Measurements from ENCODE around the gene MYO9B. TPM values are rescaled to one million over a fixed set of nuclear protein-coding genes. Genes with fewer than 3 reads are reported as not detected.

MYO9B gene
- total RNA-seq, 2 donors from 2014 or later = 79.4 to 96.8 TPM

GRCh38 chr19:17242431-17243208 is 167.0 kb downstream of the MYO9B start:
- peak overlapping the region; percentile 95 for H3K4me3 ChIP-seq (ENCODE audit: low read length)
- peak overlapping the region; percentile 3 for H3K9ac ChIP-seq (ENCODE audit: extremely low read depth, low read length, poor library complexity, severe bottlenecking)
- Mint-ChIP-seq H3K4me3 (peak overlapping the region; percentile 95), H3K4me1 (peaks cover 27% of the 10 kb centered on the region), H3K27ac (no peak overlapping the region), H3K9me3 (no peaks in the 10 kb centered on the region), H3K36me3 (ENCODE audit: low read depth) (peaks cover 18% of the 10 kb centered on the region), H3K27me3 (ENCODE audit: insufficient read depth) (no peaks in the 10 kb centered on the region)
- H3K36me3 ChIP-seq (ENCODE audit: control insufficient read depth, insufficient read depth, low read length) = peaks cover 28% of the 10 kb centered on the region
- peak; percentile 40 for DNase-seq
- 82 to 89% methylated on average over 4 to 8 of the region's 8 CpGs for WGBS, 2 experiments (ENCODE audit: insufficient coverage in 1 of 2, insufficient read length in 1 of 2)
- TF ChIP-seq CTCF (conservative IDR thresholded peaks at IDR 0.05) = no peak
- H3K9me3 ChIP-seq (ENCODE audit: control insufficient read depth, low read length) = no peaks in the 10 kb centered on the region
- no peaks in the 10 kb centered on the region for H3K27me3 ChIP-seq (ENCODE audit: control insufficient read depth, insufficient read depth, low read length, poor library complexity, severe bottlenecking)
- peaks cover 8% of the 10 kb centered on the region for H3K4me1 ChIP-seq (ENCODE audit: control insufficient read depth, insufficient read depth, low read length)
- no peak overlapping the region for H3K27ac ChIP-seq (ENCODE audit: low read depth, low read length)

GRCh38 chr19:17243211-17243829 is 167.7 kb downstream of the MYO9B start:
- peak overlapping the region; percentile 60 for H3K27ac ChIP-seq (ENCODE audit: low read depth, low read length)
- peak overlapping the region; percentile 83 for H3K9ac ChIP-seq (ENCODE audit: extremely low read depth, low read length, poor library complexity, severe bottlenecking)
- Mint-ChIP-seq H3K27ac (peak overlapping the region; percentile 81), H3K4me3 (peak overlapping the region; percentile 95), H3K4me1 (peaks cover 32% of the 10 kb centered on the region), H3K36me3 (ENCODE audit: low read depth) (peaks cover 13% of the 10 kb centered on the region), H3K9me3 (no peaks in the 10 kb centered on the region), H3K27me3 (ENCODE audit: insufficient read depth) (no peaks in the 10 kb centered on the region)
- no peak for DNase-seq
- TF ChIP-seq CTCF (conservative IDR thresholded peaks at IDR 0.05) = no peak
- no peaks in the 10 kb centered on the region for H3K27me3 ChIP-seq (ENCODE audit: control insufficient read depth, insufficient read depth, low read length, poor library complexity, severe bottlenecking)
- H3K9me3 ChIP-seq (ENCODE audit: control insufficient read depth, low read length) = no peaks in the 10 kb centered on the region
- peak overlapping the region; percentile 95 for H3K4me3 ChIP-seq (ENCODE audit: low read length)
- peaks cover 21% of the 10 kb centered on the region for H3K36me3 ChIP-seq (ENCODE audit: control insufficient read depth, insufficient read depth, low read length)
- peaks cover 15% of the 10 kb centered on the region for H3K4me1 ChIP-seq (ENCODE audit: control insufficient read depth, insufficient read depth, low read length)
- WGBS, 2 experiments (ENCODE audit: insufficient coverage in 1 of 2, insufficient read length in 1 of 2) = 14 to 44% methylated on average over 2 to 8 of the region's 8 CpGs

GRCh38 chr19:17243830-17244617 is 168.4 kb downstream of the MYO9B start:
- peaks cover 18% of the 10 kb centered on the region for H3K36me3 ChIP-seq (ENCODE audit: control insufficient read depth, insufficient read depth, low read length)
- no peak for TF ChIP-seq CTCF (conservative IDR thresholded peaks at IDR 0.05)
- peak overlapping the region; percentile 83 for H3K9ac ChIP-seq (ENCODE audit: extremely low read depth, low read length, poor library complexity, severe bottlenecking)
- peak; percentile 85 for DNase-seq
- no peaks in the 10 kb centered on the region for H3K9me3 Mint-ChIP-seq
- H3K27me3 Mint-ChIP-seq (ENCODE audit: insufficient read depth) = no peaks in the 10 kb centered on the region
- no peaks in the 10 kb centered on the region for H3K27me3 ChIP-seq (ENCODE audit: control insufficient read depth, insufficient read depth, low read length, poor library complexity, severe bottlenecking)
- H3K27ac Mint-ChIP-seq = peak overlapping the region; percentile 95
- peak overlapping the region; percentile 95 for H3K4me3 ChIP-seq (ENCODE audit: low read length)
- peaks cover 39% of the 10 kb centered on the region for H3K4me1 Mint-ChIP-seq
- no peaks in the 10 kb centered on the region for H3K9me3 ChIP-seq (ENCODE audit: control insufficient read depth, low read length)
- WGBS, 2 experiments (ENCODE audit: insufficient coverage in 1 of 2, insufficient read length in 1 of 2) = 1 to 2% methylated on average over 26 to 51 of the region's 52 CpGs
- peak overlapping the region; percentile 95 for H3K4me3 Mint-ChIP-seq
- H3K4me1 ChIP-seq (ENCODE audit: control insufficient read depth, insufficient read depth, low read length) = peaks cover 18% of the 10 kb centered on the region
- H3K36me3 Mint-ChIP-seq (ENCODE audit: low read depth) = peaks cover 9% of the 10 kb centered on the region
- H3K27ac ChIP-seq (ENCODE audit: low read depth, low read length) = peak overlapping the region; percentile 60
